Cardiac septum (tissue), 1 donor: ENCODE results near the gene PTH2. TPM values are rescaled to one million over a fixed set of nuclear protein-coding genes. Genes with fewer than 3 reads are reported as not detected.
"Not testable (repeated sequence)": the region's sequence is repeated elsewhere in the genome, so short reads cannot be mapped to it uniquely, and the experiment has no call there.

Experiments
- DNase-seq: peaks from one replicate; pipeline ENCODE4 v3.0.0-alpha.2; 2020; ENCODE audit warnings: low spot score
- intact Hi-C: fragments of 100-400 bp; cut with DNase I; formaldehyde crosslinking; loops from one replicate; pipeline ENCODE4 v1.14.0; 2022
- long read RNA-seq: library from polyadenylated mRNA; unstranded; transcript quantifications from one replicate; pipeline ENCODE4 v2.0.0, GENCODE V29; 2021
- total RNA-seq: library from RNA; stranded (reverse); fragmentation: NEBNext Ultra II Directional; extraction: Animal tissue kit (Norgen Biotek cat#: 25700); gene quantifications from one replicate; pipeline ENCODE4 v1.2.1, GENCODE V29; 2021
- donor health status: DM: no; HTN: no; CAD: no.

The PTH2 gene
- total RNA-seq, result not detected
- long read RNA-seq, partial matches to known transcripts, result 0 of 1 reads
- long read RNA-seq, other reads (novel, unspliced or antisense), result 1 of 1 reads

- intact Hi-C loops, result no loop called here
Observed at GRCh38 chr19:49423071-49423984, at the start of gene PTH2. PTH2 (minus strand) TSS chr19:49423441; CDS start chr19:49423339, 102 bp downstream.

GRCh38 chr19:49472936-49473335, 49.7 kb upstream of the PTH2 start:
- intact Hi-C loops, result no loop called here
- no peak for DNase-seq

More at GRCh38 chr19:49423071-49423984, at the start of gene PTH2:
- DNase-seq, result no peak

GRCh38 chr19:49470615-49470978, 47.4 kb upstream of the PTH2 start:
- no peak for DNase-seq
- intact Hi-C loops, result no loop called here

GRCh38 chr19:49469828-49470614, 46.8 kb upstream of the PTH2 start:
- intact Hi-C loops, result no loop called here
- DNase-seq, result no peak

- peak; percentile 82 for DNase-seq
- intact Hi-C loops, result no loop called here
Observed at GRCh38 chr19:49468746-49469447, 45.7 kb upstream of the PTH2 start.

GRCh38 chr19:49468199-49468598, 45.0 kb upstream of the PTH2 start:
- intact Hi-C loops, result no loop called here
- no peak for DNase-seq

GRCh38 chr19:49465371-49465770, 42.1 kb upstream of the PTH2 start:
- no peak for DNase-seq
- intact Hi-C loops, result no loop called here

- intact Hi-C loops, result no loop called here
- no peak for DNase-seq
Observed at GRCh38 chr19:49463960-49464740, 40.9 kb upstream of the PTH2 start.

GRCh38 chr19:49462492-49462891, 39.3 kb upstream of the PTH2 start:
- intact Hi-C loops, result no loop called here
- no peak for DNase-seq

- no peak for DNase-seq
- intact Hi-C loops, result no loop called here
Observed at GRCh38 chr19:49461656-49462055, 38.4 kb upstream of the PTH2 start.

GRCh38 chr19:49461130-49461529, 37.9 kb upstream of the PTH2 start:
- intact Hi-C loops, DNase-seq: not testable (repeated sequence)

- intact Hi-C loops, result no loop called here
- DNase-seq, result no peak
Observed at GRCh38 chr19:49459388-49459787, 36.1 kb upstream of the PTH2 start.

GRCh38 chr19:49458567-49458903, 35.3 kb upstream of the PTH2 start:
- DNase-seq, result no peak
- intact Hi-C loops, result no loop called here

- no peak for DNase-seq
Observed at GRCh38 chr19:49456326-49456725, 33.1 kb upstream of the PTH2 start.

GRCh38 chr19:49455773-49456172, 32.5 kb upstream of the PTH2 start:
- intact Hi-C loops, result no loop called here
- DNase-seq, result no peak

More at GRCh38 chr19:49456326-49456725, 33.1 kb upstream of the PTH2 start:
- intact Hi-C loops, result no loop called here

- no peak for DNase-seq
- intact Hi-C loops, result loop anchor here (5.0 kb wide), 1 partner anchor 34 kb away; the partner anchor contains the start of gene RPL13A
Observed at GRCh38 chr19:49453757-49454240, 30.6 kb upstream of the PTH2 start.

GRCh38 chr19:49453013-49453756, 29.9 kb upstream of the PTH2 start, which contains the start of gene ALDH16A1:
ALDH16A1 (plus strand) TSS chr19:49453225; CDS start chr19:49453332, 107 bp downstream.
- peak; percentile 99 for DNase-seq
- intact Hi-C loops, result loop anchor here (5.0 kb wide), 1 partner anchor 34 kb away; the partner anchor contains the start of gene RPL13A
